ENCODE results near the gene KDM8.
"Not testable (repeated sequence)": the region's sequence is repeated elsewhere in the genome, so short reads cannot be mapped to it uniquely, and the experiment has no call there.

Gene KDM8

GRCh38 chr16:27245276-27246172, 42.2 kb downstream of the KDM8 start:
- no peak for DNase-seq (ENCODE audit: insufficient read length, low spot score)
- no peak for FAIRE-seq
- no peak for TF ChIP-seq POLR2A (IDR thresholded peaks at IDR 0.05; ENCODE audit: low read depth, low read length)
- TF ChIP-seq TAF1 (IDR thresholded peaks at IDR 0.05; ENCODE audit: low read depth, low read length): no peak
- TF ChIP-seq POLR2AphosphoS5 (IDR thresholded peaks at IDR 0.05; ENCODE audit: low read depth, low read length): no peak
- TF ChIP-seq PAX5 (IDR thresholded peaks at IDR 0.05; ENCODE audit: insufficient read depth, low read length, severe bottlenecking): no peak

- no peak for DNase-seq (ENCODE audit: insufficient read length, low spot score)
- no peak for TF ChIP-seq SPI1 (IDR thresholded peaks at IDR 0.05; ENCODE audit: low read depth, low read length)
- TF ChIP-seq POU2F2 (IDR thresholded peaks at IDR 0.05; ENCODE audit: low read depth, low read length): no peak
- TF ChIP-seq POLR2AphosphoS5 (IDR thresholded peaks at IDR 0.05; ENCODE audit: low read depth, low read length): no peak
- TF ChIP-seq PAX5 (IDR thresholded peaks at IDR 0.05; ENCODE audit: insufficient read depth, low read length, severe bottlenecking): no peak
- TF ChIP-seq TAF1 (IDR thresholded peaks at IDR 0.05; ENCODE audit: low read depth, low read length): no peak
- no peak for TF ChIP-seq POLR2A (IDR thresholded peaks at IDR 0.05; ENCODE audit: low read depth, low read length)
- FAIRE-seq: no peak
Observed at GRCh38 chr16:27246439-27246838, 43.1 kb downstream of the KDM8 start.

GRCh38 chr16:27247076-27247475, 43.8 kb downstream of the KDM8 start:
- DNase-seq (ENCODE audit: insufficient read length, low spot score); FAIRE-seq: not testable (repeated sequence)

- DNase-seq (ENCODE audit: insufficient read length, low spot score) (no peak), FAIRE-seq (no peak)
- TF ChIP-seq POLR2A (IDR thresholded peaks at IDR 0.05; ENCODE audit: low read depth, low read length) (no peak), POLR2AphosphoS5 (IDR thresholded peaks at IDR 0.05; ENCODE audit: low read depth, low read length) (no peak), TAF1 (IDR thresholded peaks at IDR 0.05; ENCODE audit: low read depth, low read length) (no peak), PAX5 (IDR thresholded peaks at IDR 0.05; ENCODE audit: insufficient read depth, low read length, severe bottlenecking) (no peak), SPI1 (IDR thresholded peaks at IDR 0.05; ENCODE audit: low read depth, low read length) (no peak), POU2F2 (IDR thresholded peaks at IDR 0.05; ENCODE audit: low read depth, low read length) (no peak)
Observed at GRCh38 chr16:27248036-27248435, 44.7 kb downstream of the KDM8 start.

- FAIRE-seq; DNase-seq (ENCODE audit: insufficient read length, low spot score): not testable (repeated sequence)
Observed at GRCh38 chr16:27248886-27249285, 45.6 kb downstream of the KDM8 start.

GRCh38 chr16:27251541-27252205, 48.3 kb downstream of the KDM8 start:
- DNase-seq (ENCODE audit: insufficient read length, low spot score) (no peak), FAIRE-seq (no peak)
- no peak for TF ChIP-seq PAX5 (IDR thresholded peaks at IDR 0.05; ENCODE audit: insufficient read depth, low read length, severe bottlenecking)
- TF ChIP-seq SPI1 (IDR thresholded peaks at IDR 0.05; ENCODE audit: low read depth, low read length): no peak
- no peak for TF ChIP-seq POLR2AphosphoS5 (IDR thresholded peaks at IDR 0.05; ENCODE audit: low read depth, low read length)
- TF ChIP-seq POU2F2 (IDR thresholded peaks at IDR 0.05; ENCODE audit: low read depth, low read length): no peak
- TF ChIP-seq POLR2A (IDR thresholded peaks at IDR 0.05; ENCODE audit: low read depth, low read length): no peak

GRCh38 chr16:27252206-27252585, 48.9 kb downstream of the KDM8 start:
- TF ChIP-seq SPI1 (IDR thresholded peaks at IDR 0.05; ENCODE audit: low read depth, low read length): no peak
- TF ChIP-seq TAF1 (IDR thresholded peaks at IDR 0.05; ENCODE audit: low read depth, low read length): no peak
- TF ChIP-seq POU2F2 (IDR thresholded peaks at IDR 0.05; ENCODE audit: low read depth, low read length): no peak
- no peak for TF ChIP-seq POLR2A (IDR thresholded peaks at IDR 0.05; ENCODE audit: low read depth, low read length)
- TF ChIP-seq PAX5 (IDR thresholded peaks at IDR 0.05; ENCODE audit: insufficient read depth, low read length, severe bottlenecking): no peak
- no peak for TF ChIP-seq POLR2AphosphoS5 (IDR thresholded peaks at IDR 0.05; ENCODE audit: low read depth, low read length)
- no peak for DNase-seq (ENCODE audit: insufficient read length, low spot score)
- FAIRE-seq: no peak

- no peak for DNase-seq (ENCODE audit: insufficient read length, low spot score)
- no peak for FAIRE-seq
- no peak for TF ChIP-seq POLR2A (IDR thresholded peaks at IDR 0.05; ENCODE audit: low read depth, low read length)
- no peak for TF ChIP-seq POU2F2 (IDR thresholded peaks at IDR 0.05; ENCODE audit: low read depth, low read length)
- no peak for TF ChIP-seq POLR2AphosphoS5 (IDR thresholded peaks at IDR 0.05; ENCODE audit: low read depth, low read length)
- TF ChIP-seq SPI1 (IDR thresholded peaks at IDR 0.05; ENCODE audit: low read depth, low read length): no peak
- TF ChIP-seq TAF1 (IDR thresholded peaks at IDR 0.05; ENCODE audit: low read depth, low read length): no peak
Observed at GRCh38 chr16:27253526-27253930, 50.2 kb downstream of the KDM8 start.

GRCh38 chr16:27254262-27254811, 51.0 kb downstream of the KDM8 start:
- DNase-seq (ENCODE audit: insufficient read length, low spot score): no peak
- FAIRE-seq: peak; percentile 28
- TF ChIP-seq SPI1 (IDR thresholded peaks at IDR 0.05; ENCODE audit: low read depth, low read length): 0 out of 2 replicates have a peak, but pooled peaks have one; percentile 15
- TF ChIP-seq POU2F2 (IDR thresholded peaks at IDR 0.05; ENCODE audit: low read depth, low read length): no peak

- DNase-seq (ENCODE audit: insufficient read length, low spot score) (no peak), FAIRE-seq (no peak)
- TF ChIP-seq POLR2A (IDR thresholded peaks at IDR 0.05; ENCODE audit: low read depth, low read length) (no peak), SPI1 (IDR thresholded peaks at IDR 0.05; ENCODE audit: low read depth, low read length) (no peak)
Observed at GRCh38 chr16:27256861-27257260, 53.5 kb downstream of the KDM8 start.
